GDM1 (cell line): Measurements from ENCODE around the gene CLTCL1.

Source experiments
- DNase-seq: peaks from one replicate; lab custom pipeline; 2025; lab: John Stamatoyannopoulos, UW

Gene CLTCL1

DNA sequence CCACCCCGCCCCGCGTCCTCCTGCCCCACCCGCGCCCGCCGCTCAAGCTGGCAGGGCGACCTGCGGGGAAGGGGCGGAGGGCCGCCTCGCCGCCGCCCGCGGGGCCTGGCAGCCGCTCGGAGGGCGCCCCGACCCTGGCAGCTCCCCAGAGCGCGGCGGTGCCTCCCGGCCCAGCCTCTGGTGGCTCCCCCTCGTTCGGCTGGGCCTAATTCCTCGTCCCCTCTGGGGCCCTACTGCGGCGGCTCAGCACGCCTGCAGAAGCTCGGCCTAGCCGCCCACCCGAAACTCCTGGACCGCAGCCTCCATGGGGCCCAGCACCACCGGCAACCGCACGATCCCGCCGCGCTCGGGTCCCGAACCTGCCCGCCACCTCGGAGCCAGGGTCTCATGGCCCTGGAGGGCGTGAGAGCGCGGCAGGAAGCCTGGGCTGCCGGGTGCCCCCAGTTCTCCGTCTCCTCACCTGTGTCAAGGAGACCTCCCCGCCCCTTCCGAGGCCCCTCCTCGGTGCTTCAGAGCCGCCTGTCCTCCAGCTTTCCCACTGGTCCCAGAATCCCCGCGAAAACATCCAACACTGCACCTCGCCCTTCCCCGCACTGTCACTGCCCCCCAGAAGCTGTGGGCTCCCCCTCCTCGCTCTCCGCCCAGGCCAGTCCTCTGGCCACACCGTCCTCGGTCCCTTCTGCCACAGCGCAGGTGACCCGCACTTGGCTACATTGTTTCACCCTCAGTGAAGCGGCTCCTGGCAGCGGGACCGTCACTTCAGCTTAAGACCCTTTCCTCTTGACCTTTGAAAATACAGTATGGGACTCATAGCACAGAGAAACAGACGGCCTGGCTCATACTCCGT, 140.8 kb downstream of the CLTCL1 start:
- no peak for DNase-seq

DNA sequence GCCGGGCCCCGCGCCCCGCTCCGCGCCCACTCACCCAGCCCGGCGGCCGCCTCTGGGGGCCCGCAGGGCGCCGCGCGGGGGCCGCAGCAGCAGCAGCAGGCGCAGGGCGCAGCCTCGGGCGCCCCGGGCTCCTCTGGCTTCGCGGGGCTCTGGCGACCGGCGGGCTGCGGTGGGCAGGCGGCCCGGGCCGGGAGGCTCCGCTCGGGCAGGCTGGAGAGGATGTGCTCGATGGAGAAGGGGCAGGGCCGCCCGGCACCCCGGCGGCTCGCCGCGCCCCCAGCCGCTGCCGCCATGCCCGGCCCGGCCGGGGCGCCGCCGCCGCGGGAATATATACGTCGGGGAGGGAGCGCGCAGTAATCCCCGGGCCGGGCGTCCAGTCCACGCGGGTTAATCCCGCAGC, 141.5 kb downstream of the CLTCL1 start, which contains the start of gene GSC2:
TSS of gene GSC2 (minus strand) at position 302 of the 400 bp plus-strand sequence. CDS start at position 293, 9 bp downstream.
- no peak for DNase-seq

DNA sequence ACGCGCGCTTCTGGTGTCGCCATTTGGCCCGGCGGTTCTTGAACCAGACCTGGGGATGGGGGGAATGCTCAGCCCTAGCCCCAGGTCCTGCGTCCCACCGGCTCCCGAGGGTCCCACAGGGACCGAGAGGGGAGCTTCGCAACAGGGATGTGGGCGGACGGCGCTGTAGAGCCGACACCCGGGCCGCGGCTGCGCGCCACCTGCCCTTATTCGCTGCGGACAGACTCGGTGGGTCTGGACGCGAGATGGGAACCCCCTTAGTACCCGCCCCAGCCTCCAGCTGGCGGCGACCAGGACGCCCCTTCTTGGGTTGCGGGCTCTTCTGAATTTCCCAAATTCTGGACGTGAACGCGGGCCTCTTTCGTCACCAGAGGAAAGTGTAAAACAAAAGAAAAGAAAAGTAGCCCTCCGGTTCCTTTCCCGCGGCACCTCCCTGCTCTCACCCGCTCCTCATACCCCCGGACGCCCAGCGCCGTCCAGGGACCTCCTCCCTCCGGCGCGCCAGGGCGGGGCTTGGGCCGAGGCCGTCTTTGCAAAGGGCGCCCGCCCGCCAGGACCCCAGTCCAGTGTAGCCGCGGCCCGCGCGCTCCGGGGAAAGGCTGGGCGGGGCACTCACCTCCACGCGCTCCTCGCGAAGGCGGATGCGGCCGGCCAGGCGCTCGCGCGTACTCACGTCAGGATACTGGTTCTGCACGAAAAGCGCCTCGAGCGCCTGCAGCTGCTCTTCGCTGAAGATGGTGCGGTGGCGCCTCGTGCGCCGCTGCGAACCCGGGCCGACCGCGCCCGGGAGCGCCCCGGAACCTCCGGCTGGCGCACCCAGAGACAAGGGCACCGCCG, 142.3 kb downstream of the CLTCL1 start:
- no peak for DNase-seq

DNA sequence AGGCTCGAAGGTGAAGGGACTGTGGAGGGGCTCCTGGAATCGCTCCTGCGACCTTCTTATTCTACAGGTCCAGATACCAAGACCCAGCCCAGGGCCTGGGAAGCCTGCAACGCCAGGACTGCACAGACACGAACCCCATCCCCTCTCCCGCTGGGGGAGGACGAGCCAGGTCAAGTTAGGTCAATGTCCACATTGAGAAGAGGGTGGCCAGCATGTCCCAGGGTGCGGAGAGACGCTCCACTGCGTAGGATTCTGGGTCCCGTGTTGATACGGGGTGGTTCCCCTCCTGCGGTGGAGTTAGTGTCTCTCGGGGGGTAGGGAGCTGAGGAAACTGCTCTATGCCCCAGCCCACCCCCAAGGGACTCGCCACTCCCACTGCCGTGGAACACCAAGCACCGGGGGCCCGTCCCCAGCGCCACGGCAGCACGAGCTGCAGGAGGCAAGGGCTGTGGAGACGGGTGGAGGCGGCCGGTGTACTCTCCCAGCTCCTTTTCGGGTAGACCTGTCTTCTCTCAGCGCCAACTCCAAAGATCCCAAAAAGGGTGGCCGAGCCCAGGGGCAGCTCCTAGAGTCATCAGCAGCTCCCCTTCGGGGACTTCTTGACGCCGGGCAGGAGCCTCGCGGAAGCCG, 143.0 kb downstream of the CLTCL1 start:
- DNase-seq = no peak

DNA sequence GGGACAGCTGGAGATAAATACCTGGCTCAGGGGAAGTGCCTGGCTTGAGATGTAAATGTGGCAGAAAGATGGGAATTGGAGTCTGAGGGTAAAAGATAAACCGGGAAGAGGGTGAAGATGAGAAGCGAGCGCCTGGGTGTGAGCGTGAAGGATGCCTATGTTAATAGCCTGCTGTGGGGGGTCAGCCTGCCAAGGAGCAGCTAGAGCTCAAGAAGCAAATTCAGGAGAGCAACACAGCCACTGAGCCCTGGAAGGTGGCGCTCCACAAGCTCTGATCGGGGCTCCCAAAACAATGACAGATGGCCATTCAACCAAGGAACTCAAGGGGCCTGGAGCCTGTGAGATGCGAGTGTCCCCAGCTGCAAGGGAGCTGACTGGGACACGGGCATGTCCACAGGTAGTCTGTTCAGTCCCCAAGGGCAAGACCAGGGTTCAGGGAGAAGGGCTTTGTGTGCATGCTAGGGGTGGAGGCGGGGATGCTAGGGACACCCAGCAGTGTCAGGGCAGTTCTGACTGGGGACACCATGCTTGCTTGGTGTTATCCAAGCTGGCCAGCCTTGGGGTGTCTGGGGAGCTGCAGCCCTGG, 144.2 kb downstream of the CLTCL1 start:
- no peak for DNase-seq

DNA sequence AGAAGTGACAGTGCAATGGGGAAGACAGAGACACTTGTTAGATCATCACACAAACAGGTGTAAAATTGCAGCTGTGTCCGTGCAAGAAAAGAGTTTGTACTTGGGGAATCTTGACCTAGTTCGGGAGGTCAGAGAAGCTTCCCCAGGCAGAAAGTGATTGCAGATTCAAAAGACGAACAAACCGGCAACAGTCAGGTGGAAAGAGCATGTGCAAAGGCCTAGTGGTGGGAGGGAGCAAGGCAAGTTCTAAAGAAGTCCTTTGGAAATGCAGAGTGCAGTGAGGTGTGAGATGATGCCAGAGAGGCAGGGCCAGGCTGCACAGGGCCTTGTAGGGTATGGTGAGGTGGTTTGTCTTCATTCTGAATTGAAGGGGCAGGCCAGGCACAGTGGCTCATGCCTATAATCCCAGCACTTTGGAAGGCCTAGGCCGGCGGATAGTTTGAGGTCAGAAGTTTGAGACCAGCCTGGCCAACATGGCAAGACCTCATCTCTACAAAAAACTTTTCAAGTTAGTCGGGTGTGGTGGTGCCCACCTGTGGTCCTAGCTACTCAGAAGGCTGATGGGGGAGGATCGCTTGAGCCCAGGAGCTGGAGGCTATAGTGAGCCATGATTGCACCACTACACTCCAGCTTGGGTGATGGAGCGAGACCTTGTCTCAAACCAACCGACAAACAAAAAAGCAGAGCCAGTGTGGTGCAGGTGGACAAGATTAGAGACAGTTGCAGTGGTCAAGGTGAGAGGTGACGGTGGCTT, 145.1 kb downstream of the CLTCL1 start:
- no peak for DNase-seq

DNA sequence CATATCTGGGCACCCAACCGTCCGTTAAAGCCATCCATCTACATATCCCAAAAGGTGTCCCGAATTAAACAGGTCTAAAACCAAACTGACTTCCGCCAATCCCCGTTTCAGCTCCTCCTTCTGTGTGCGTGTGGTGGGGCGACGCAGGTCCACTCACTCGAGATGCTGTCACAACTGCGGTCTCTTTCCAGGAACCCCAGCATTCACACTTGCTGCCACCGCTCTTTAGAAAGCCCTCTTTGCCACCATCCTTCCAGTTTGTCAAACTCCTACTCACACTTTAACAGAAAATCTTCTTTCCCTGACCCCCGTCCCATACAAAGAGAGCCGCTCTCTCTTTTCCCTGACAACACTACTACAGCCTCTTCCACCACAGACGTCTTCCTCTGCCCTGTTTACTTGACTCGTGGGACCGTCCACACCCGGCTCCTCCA, 147.5 kb downstream of the CLTCL1 start:
- DNase-seq = no peak

DNA sequence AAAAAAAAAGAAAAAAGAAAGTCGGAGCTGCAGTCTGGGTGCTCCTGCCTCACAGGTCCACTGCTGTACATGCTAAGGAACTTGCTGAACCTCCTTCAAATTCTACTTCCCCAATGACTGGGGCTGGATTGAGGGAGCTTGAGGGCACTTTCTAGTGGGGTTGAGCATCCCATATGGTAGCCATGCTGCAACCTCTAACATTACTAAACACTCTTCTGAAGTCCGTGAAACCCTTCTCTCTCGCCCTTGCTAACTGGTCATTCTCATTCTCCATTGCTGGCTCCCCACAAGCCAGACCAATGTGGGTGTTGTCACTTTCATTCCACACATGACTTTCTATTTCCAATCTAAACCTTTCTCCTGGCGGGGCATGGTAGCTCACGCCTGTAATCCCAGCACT, 148.3 kb downstream of the CLTCL1 start:
- no peak for DNase-seq

DNA sequence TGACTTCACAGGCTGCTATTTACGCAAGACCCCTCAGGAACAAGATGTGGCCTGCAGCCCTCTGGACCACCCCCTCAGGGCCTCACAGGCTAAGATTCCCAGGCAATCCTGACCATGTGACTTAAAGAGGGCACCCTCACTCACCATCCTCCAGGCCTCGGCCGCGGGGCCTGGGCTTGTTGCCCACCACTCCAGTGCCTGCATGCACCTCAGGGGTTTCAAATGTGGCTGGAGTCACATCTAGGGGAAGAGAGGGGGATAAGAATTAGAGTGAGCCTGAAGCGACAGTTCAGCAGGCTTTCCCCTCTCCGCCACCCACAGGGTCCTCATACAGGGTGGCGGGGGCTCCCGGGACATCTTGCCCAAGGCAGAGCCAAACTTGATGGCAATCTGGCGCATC, 149.1 kb downstream of the CLTCL1 start:
- no peak for DNase-seq

DNA sequence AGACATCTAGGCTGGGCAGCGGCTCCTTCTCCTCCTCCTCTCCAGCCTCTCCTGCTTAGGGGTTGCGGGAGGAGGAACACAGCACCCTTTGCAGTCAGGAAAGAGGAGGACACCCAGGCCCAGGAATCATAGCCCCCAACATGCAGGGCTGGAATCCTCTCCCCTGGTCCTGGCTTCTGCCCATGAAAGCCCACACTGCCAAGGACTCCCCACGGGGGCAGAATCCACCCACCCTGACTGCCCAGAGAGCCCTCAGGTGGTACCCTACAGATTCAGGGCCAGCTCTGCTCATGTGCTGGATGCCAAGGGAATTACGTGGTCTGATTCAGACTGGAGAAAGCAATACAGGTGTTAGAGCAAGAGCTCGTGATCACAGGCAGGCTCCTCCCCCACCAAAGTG, 151.5 kb downstream of the CLTCL1 start:
- no peak for DNase-seq

DNA sequence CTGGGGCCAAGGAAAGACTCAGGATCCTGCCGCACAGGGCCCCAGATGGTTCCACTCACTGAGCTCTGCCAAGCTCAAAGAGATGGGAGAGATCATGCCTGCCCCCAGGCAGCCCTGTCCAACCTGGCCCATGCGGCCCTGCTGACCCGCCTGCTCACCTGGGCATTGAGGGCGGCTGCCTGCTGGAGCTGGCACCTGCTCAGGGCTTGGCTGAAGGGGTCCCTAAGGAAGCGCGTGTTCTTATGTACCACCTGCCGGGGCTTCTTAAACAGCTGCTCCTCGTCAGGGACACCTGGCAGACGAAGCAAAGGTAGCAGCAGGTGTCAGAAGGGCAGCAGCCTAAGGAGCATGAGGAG, 152.5 kb downstream of the CLTCL1 start:
- DNase-seq = no peak

DNA sequence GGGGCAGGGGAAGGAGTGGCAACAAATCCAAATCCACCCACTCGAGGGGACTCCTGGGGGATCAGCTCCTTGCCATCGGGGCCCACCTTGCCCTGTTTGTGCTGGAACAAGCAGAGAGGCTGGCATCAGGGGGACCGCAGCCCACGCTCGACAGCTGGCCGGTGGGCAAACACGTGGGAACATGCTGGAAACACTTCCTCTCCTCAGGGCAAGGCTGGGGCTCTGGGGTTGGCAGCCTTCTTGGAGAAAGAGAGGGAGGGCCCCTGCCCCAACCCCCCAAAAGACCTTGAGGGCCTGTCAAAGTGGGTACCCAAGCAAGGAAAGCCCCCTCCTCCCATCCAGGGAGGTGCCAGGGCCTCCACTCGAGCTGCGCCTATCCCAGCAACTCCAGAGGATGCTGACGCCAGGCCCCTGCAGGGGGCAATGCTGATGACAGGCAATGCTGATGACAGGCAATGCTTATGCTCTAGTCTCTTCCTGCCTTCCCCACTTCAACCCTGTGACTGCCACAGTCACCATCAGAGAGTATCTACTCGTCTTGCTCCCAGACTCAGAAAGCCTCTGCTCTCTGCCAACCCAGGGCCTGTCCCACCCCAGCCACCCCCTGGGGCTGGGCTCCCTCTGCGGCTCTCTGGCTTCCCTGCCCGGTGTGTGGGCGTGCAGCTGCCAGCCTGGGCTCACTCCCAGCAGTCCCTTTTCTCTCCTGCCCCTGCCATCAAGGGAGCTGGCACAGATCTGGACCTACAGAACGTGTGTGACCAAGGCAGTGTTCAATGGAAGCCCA, 153.1 kb downstream of the CLTCL1 start:
- DNase-seq = no peak

DNA sequence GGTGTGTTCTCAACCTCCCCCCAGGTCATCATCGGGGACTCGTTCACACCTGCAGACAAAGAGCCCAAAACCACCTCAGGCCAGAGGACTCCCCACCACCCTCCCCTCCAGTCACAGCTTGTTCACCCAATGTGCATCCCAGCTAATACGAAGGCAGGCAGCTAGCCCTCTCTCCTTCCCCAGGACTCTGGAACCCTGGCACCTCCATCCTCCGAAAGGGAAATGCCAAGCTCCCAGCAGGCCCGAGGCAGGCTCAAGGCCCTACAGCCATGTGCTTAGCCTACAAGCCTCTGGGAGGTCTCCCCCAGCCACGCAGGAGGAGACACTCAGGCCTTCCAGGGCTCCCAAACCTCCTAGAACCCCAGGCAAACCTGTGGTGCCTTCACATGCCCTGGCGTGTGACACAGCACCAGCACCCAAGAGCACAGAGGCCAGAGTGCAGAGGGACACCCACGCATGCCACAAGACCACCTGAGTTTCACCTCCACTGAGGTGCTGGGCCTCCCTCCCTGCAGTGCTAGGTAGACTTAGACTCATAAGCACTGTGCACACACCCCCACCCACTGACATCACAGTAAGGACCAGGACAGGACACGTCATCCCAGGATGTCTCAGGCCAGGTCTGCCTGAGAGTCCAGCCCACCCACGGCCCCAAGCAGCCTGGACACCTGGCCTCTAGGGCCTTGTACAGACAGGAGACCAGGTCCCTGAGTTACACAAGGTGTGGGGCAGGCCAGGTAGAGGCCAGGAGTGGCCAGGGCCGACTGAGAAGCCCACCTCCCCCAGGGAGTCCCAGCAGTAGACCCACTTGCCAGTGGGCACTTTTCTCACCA, 153.9 kb downstream of the CLTCL1 start:
- DNase-seq = no peak

DNA sequence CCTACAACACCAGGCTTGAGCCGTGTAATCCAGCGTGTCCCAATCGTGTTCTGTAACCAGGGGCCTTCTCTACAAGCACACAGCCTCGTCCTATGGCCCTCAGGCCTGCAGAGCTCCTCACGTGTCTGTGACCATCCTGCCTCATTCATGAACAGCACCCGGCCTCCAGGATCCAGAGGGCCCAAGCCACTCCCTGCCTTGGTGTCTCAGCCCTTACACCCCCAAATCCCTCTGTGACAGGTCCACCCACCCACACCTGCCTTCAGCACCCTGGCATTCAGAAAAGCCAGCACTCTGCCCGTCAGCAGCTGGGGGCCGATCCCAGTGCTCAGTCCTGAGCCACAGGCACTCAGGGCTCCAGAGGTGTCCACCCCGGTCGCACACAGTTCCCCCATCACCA, 154.6 kb downstream of the CLTCL1 start:
- no peak for DNase-seq

DNA sequence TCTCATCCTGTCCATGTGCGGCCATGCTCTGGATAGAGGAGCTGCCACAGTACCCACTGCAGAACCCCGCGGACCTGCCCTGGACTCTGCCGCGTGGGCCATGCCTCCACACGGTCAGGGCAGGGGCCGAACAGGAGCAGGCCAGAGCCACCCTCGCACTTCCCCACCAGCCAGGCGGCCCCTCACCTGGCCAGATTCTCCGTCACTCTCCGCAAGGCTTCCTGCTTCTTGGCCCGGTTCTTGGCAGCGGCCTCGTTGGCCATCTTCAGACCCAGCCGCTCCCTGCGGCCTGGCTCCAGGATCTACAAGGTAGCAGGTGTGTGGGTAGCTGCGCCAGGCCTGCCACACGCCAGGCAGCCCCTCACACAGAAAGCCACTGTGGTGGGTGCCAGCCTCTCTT, 156.6 kb downstream of the CLTCL1 start:
- no peak for DNase-seq

DNA sequence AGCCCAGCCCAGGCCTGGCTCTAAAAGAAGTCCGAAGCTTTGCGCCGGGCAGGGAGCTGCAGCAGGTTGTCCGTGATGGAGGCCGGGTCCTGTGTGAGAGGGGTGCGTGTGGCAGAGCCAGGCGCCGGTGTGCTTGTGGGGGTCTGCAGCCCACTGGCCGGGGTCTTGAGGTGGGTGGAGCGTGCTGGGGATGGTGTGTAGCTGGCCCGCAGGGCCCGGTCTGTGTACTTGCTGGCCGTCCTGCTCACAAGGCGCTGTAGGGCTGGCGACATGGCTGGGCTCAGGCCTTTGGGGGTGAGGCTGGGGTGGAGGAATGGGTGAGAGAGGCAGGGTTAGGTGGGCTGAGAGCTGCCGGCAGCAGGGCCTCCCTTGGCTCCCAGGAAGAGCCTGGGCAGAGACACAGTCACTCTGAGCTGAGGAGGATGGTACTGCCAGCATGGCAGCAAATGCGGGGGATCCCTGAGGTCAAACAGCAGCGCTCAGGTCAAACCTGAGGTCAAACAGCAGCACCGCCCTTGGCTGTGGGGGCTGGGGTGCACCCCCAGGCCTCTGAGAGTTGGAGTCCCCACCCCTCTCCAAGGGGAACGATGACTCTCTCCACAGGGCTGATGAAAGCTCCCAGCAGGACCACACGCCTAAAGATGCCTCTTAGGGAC, 157.2 kb downstream of the CLTCL1 start:
- DNase-seq = no peak

DNA sequence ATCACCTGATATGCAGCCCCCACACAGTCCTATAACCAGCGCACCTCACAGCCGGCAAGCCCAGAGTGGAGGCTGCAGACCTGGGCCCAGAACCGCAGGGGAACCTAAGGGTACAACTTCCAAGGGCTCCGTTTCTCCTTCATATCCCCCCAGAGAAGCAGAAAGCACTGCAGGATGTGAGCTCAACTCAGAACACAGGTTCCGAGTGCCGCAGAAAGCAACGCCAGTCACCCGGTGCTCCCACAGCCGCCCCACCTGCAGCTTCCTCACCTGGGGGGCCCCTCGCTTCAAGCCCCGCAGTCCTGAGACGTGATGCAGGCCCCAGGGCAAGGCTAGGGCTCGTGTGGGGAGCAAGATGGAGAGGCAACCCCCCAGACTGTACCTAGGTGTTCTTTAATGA, 158.0 kb downstream of the CLTCL1 start:
- no peak for DNase-seq

DNA sequence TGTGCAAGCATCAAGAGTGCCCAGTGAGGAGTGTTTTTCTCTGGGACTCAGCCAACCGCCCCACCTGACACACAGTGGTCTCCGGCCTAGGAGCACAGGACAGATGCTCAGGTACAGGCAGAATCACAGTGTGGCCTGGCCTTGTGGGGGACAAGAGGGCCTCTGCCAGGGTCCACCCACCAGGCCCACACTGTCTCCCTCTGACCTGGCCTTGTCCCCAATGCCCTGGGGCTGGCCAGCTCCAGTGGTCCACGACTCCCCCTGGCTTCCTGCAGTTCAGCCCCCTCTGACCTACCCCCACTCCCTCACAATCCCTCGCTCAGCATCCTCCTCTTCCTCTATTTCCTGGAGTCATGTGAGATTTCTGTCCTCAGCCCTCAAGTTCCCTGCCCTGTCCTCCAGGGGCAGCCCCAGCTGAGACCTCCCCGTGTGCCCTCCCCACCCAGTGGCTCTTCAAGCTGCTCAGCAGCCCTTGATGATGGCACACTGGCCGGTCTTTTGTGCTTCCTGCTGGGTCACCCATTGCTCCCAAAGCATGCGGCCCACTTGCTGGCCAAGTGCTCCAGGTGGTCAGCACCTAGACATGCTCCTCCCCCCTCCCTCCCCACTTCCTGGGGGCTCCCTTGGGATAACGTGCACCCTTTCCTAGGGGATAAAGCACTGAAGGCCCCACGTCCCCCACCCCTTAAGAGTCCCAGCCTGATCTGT, 158.7 kb downstream of the CLTCL1 start:
- DNase-seq = no peak

DNA sequence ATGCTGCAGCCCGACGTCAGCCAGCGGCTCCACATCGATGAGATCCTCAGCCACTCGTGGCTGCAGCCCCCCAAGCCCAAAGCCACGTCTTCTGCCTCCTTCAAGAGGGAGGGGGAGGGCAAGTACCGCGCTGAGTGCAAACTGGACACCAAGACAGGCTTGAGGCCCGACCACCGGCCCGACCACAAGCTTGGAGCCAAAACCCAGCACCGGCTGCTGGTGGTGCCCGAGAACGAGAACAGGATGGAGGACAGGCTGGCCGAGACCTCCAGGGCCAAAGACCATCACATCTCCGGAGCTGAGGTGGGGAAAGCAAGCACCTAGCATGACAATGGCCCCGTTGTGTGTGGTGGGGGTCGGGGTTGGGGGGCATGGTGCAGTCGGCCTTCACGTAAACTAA, 159.4 kb downstream of the CLTCL1 start:
- no peak for DNase-seq
